ENCODE results near the gene BANK1.

GRCh38 chr4:101806914-101807313 lies 16.4 kb downstream of the BANK1 start:
- no peak for TF ChIP-seq EZH2 (IDR thresholded peaks at IDR 0.05)
- TF ChIP-seq POLR2AphosphoS5 (IDR thresholded peaks at IDR 0.05; ENCODE audit: borderline replicate concordance, low read depth, low read length): no peak

Measured in SK-N-MC (cell line).